T-helper 2 cell treated with Interferon-gamma antibody and Interleukin-4, amounts not matched to agents 5 μg/mL and 100 μg/mL, for 36 hours (primary cell): ENCODE measurements around the gene KIF5A.

ENCODE experiments used
- DNase-seq: peaks from one replicate; pipeline ENCODE4 v3.0.0; 2021; ENCODE audit warnings: low spot score
- H3K27ac Mint-ChIP-seq: one replicate; pipeline ENCODE4 v1.8.0; 2021; ENCODE audit warnings: mild to moderate bottlenecking, mixed read lengths
- H3K27me3 Mint-ChIP-seq: one replicate; pipeline ENCODE4 v1.8.0; 2021; ENCODE audit warnings: low read depth, mixed read lengths
- H3K36me3 Mint-ChIP-seq: one replicate; pipeline ENCODE4 v1.8.0; 2021; ENCODE audit warnings: low read depth, mixed read lengths
- H3K4me1 Mint-ChIP-seq: one replicate; pipeline ENCODE4 v1.8.0; 2021; ENCODE audit warnings: low read depth, mixed read lengths
- H3K4me3 Mint-ChIP-seq: one replicate; pipeline ENCODE4 v1.8.0; 2022; ENCODE audit warnings: mild to moderate bottlenecking, moderate library complexity, mixed read lengths
- H3K9me3 Mint-ChIP-seq: one replicate; pipeline ENCODE4 v1.8.0; 2021; ENCODE audit warnings: mixed read lengths

Gene KIF5A

DNA sequence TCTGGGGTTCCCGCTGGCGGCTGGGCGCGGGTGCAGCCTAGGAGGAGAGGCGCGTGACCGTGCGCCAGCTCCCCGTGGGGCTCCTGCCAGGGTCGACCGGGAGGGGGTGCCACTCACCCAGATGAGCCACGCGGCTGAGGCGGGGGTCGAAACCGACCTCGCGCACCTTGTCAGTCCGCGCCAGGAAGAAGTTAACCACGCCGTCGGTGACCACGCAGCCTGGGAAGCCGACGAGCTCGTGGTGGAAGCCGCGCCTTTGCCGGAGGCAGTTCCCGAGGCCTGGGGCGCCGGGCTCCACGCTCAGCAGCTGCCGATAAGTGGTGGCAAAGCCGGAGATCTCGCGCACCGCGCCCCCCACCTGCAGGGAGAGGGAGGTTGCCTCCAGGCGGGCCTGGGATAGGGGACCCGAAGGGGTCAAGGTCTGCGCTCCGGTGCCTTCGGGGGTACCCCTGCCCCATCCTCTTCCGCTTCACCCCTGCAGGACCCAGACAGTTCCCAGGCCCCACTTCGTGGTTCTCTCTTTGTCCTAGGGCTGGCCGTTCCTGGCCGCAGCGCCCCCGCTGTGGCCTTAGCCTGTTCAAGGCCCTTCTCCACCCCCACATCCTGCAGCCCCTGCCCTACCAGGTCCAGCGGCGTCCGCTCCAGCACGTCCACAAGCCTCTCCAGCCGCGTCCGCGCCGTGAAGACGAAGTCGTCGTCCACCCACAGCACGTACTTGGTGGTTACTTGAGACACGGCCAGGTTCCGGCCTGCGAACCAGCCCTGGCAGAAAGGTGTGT, 77.8 kb downstream of the KIF5A start:
- Mint-ChIP-seq H3K4me1 (peaks cover 5% of the 10 kb centered on the region), H3K36me3 (no peaks in the 10 kb centered on the region), H3K27ac (no peak overlapping the region), H3K4me3 (no peak overlapping the region), H3K27me3 (peaks cover 86% of the 10 kb centered on the region), H3K9me3 (no peaks in the 10 kb centered on the region)
- no peak for DNase-seq

- H3K4me3 Mint-ChIP-seq: no peak overlapping the region
Observed at GRCh38 chr12:57628280-57629191, 78.7 kb downstream of the KIF5A start.

DNA sequence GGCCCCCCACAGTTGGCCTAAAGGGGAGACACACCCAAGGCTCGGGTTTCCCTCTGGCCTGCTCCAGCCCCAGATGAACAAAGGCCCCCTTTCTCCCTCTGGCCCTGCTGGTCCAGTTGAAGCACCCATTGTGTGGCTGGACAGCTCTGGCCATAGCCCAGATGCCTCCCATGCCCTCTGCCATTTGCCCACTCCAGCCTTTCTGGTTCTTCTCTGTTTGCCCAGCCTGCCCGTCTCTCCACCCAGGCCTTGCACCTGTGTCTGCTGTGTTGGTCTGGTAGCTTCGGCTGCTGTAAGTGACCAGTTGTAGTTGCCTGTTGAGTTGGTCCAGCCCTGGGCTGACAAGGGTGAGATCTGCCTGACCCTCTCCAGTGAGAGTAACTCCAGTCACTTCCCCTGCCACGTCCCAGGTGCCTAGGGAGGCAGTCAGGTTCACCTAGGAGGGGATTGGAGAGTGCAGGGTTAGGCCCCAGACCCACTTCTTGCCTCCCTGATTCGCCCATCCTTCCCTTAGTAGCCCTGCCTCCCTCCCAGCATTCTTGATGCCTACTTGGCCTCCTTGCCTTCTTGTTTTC, 80.1 kb downstream of the KIF5A start:
- no peak overlapping the region for H3K27ac Mint-ChIP-seq

More at GRCh38 chr12:57628280-57629191, 78.7 kb downstream of the KIF5A start:
- Mint-ChIP-seq H3K36me3 (no peaks in the 10 kb centered on the region), H3K27me3 (peaks cover 83% of the 10 kb centered on the region), H3K4me1 (peaks cover 10% of the 10 kb centered on the region), H3K9me3 (no peaks in the 10 kb centered on the region), H3K27ac (no peak overlapping the region)
- DNase-seq: no peak

GRCh38 chr12:57630891-57631433, 81.1 kb downstream of the KIF5A start:
- H3K4me3 Mint-ChIP-seq: peak overlapping the region; percentile 26
- peaks cover 72% of the 10 kb centered on the region for H3K27me3 Mint-ChIP-seq
- peaks cover 11% of the 10 kb centered on the region for H3K4me1 Mint-ChIP-seq
- no peaks in the 10 kb centered on the region for H3K9me3 Mint-ChIP-seq
- DNase-seq: no peak
- H3K36me3 Mint-ChIP-seq: no peaks in the 10 kb centered on the region
- H3K27ac Mint-ChIP-seq: no peak overlapping the region

More for the DNA sequence above, 80.1 kb downstream of the KIF5A start:
- peaks cover 11% of the 10 kb centered on the region for H3K4me1 Mint-ChIP-seq
- peaks cover 78% of the 10 kb centered on the region for H3K27me3 Mint-ChIP-seq
- peak; percentile 2 for DNase-seq
- H3K36me3 Mint-ChIP-seq: no peaks in the 10 kb centered on the region
- no peak overlapping the region for H3K4me3 Mint-ChIP-seq
- H3K9me3 Mint-ChIP-seq: no peaks in the 10 kb centered on the region

DNA sequence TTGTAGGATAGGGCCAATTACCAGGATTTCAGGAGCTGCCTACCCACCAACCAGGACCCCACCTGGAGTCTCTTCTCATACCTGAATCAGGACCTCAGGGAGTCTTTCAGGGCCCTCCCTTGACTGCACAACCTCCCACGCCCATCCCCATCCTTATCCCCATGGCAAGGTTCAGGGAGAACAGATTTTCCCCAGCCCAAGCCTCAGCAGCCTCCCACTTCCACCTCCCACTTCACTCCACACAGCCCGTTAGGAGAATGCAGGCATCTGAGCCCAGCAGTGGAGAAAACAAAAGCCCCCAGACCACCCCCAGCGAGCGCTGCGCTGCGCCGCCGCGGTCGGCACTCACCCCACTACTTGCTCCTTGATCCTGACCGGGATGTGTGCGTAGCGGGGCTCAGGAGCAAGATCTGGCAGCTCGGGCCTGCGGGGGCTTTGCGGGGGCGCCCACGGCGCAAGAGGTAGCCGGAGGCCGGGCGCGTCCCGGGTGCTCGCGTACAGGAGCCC, 81.8 kb downstream of the KIF5A start:
- Mint-ChIP-seq H3K4me1 (peaks cover 11% of the 10 kb centered on the region), H3K9me3 (no peaks in the 10 kb centered on the region), H3K27me3 (peaks cover 66% of the 10 kb centered on the region), H3K4me3 (peak overlapping the region; percentile 26), H3K36me3 (no peaks in the 10 kb centered on the region), H3K27ac (no peak overlapping the region)
- no peak for DNase-seq

DNA sequence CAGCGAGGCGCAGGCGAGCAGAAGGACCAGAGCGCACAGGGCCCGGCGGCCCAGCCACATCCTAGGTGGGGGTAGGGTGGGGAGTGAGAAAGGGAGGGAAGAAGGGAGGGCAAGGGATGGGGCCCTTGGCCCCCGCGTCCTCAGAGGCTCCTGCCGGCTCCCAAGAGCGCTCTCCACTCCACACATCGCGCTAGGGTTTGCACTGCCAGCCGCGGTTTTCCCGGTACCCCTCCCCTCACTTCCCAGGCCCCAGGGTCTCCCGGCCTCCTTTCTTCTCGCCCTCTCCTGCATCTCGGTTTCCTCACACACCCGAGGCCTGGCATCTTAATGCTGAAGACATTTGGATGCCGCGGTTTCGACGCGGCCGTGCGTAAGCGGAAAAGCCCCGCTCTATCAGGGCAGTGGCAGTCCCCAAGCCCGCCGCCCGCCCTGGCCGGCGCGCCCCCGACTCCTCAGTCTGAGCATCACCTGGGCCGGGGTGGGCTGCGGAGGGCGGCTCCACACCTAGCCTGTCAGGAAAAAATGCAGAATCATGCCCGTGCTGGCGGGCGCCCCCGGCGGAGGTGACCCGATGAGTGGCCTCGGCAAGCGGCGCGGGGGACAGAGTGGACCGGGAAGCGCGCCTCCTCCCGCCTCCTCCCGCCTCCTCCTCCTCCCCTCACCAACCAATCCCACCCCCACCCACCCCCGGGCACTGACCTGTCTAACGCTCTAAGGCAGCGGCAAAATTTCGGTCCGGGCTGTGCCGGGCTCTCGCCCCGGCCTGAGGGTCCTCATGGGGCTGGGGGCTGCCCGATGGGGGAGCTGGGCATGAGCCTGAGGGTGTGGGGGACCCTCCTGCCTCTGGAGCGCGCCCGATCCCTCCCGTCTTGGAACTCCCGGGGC, 82.5 kb downstream of the KIF5A start:
- no peak for DNase-seq
- H3K36me3 Mint-ChIP-seq: no peaks in the 10 kb centered on the region
- H3K9me3 Mint-ChIP-seq: no peaks in the 10 kb centered on the region
- H3K4me1 Mint-ChIP-seq: peaks cover 11% of the 10 kb centered on the region
- peaks cover 62% of the 10 kb centered on the region for H3K27me3 Mint-ChIP-seq
- no peak overlapping the region for H3K27ac Mint-ChIP-seq
- H3K4me3 Mint-ChIP-seq: peak overlapping the region; percentile 80

DNA sequence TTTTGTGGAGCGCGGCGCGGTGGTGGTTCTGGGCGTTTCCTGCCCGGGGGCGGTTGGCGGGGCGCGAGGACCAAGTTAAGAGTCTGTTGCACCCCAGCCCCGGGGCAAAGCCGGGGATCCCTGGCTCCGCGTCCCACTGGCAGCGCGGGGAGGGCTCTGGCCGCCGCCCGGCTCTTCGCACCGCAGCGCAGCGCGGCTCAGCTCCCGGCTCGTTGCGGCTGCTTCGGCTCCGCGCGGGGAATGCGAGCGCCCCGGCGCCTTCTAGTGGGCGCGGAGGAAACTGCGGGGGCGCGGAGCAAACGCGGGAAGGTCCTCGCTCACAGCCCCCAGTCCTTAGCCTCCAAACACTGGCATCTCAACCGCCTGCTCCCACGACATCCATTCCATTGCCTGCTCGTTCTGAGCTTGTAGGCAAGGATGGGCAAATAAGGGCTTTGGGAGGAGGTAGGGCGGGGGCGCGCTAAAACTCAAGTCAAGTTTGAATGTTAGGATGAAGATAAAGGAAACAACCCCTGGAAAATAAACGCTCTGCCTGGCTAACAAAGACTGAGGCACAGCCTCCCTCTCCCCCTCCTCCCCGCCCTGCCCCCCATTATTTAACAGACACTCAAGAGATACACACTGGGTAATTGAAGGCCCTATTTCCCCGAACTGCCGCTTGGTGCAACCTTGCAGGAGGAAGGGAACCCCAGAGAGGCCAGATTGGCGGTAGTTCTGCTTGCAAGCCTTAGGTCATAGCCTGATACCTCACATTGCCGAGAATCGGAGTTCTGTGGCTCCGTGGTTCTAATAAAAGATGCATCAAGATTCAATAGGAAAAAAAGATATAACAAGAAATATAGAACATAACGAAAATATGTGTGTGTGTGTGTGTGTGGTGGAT, 83.4 kb downstream of the KIF5A start, which contains the start of gene B4GALNT1:
B4GALNT1 (minus strand) TSS at position 244 of the 883 bp plus-strand sequence. CDS start 1,069 bp downstream, outside the sequence.
- DNase-seq: peak; percentile 63
- Mint-ChIP-seq H3K4me1 (peaks cover 11% of the 10 kb centered on the region), H3K4me3 (peak within 1 kb of the TSS; percentile 80), H3K36me3 (no peaks in the 10 kb centered on the region), H3K27ac (no peak within 1 kb of the TSS), H3K9me3 (no peaks in the 10 kb centered on the region), H3K27me3 (peaks cover 61% of the 10 kb centered on the region)
